Glutamatergic neuron (in vitro differentiated cells): ENCODE data around the gene CRYGA. TPM values are rescaled to one million over a fixed set of nuclear protein-coding genes. Genes with fewer than 3 reads are reported as not detected.
A peak's percentile ranks its signal among the peaks of the same experiment; 100 is the strongest.

ENCODE experiments used
- DNase-seq: peaks from one replicate; pipeline ENCODE4 v3.0.0; 2022
- H3K27ac Mint-ChIP-seq: one replicate; pipeline ENCODE4 v1.8.0; 2020; ENCODE audit warnings: mild to moderate bottlenecking, mixed read lengths, inconsistent platforms; ENCODE audit not compliant: unreplicated experiment
- H3K27me3 Mint-ChIP-seq: one replicate; pipeline ENCODE4 v1.8.0; 2020; ENCODE audit warnings: mild to moderate bottlenecking, moderate library complexity, mixed read lengths, inconsistent platforms; ENCODE audit not compliant: unreplicated experiment
- H3K36me3 Mint-ChIP-seq: one replicate; pipeline ENCODE4 v1.8.0; 2020; ENCODE audit warnings: mild to moderate bottlenecking, mixed read lengths, inconsistent platforms; ENCODE audit not compliant: unreplicated experiment
- H3K4me1 Mint-ChIP-seq: one replicate; pipeline ENCODE4 v1.8.0; 2020; ENCODE audit warnings: mild to moderate bottlenecking, low read depth, mixed read lengths, inconsistent platforms; ENCODE audit not compliant: unreplicated experiment
- H3K4me3 Mint-ChIP-seq: one replicate; pipeline ENCODE4 v1.8.0; 2020; ENCODE audit warnings: mild to moderate bottlenecking, mixed read lengths, inconsistent platforms; ENCODE audit not compliant: unreplicated experiment
- H3K9me3 Mint-ChIP-seq: one replicate; pipeline ENCODE4 v1.8.0; 2020; ENCODE audit warnings: mild to moderate bottlenecking, moderate library complexity, mixed read lengths, inconsistent platforms; ENCODE audit not compliant: unreplicated experiment
- total RNA-seq: library from RNA; stranded (reverse); fragmentation: NEBNext Ultra II Directional; extraction: Animal tissue kit (Norgen Biotek cat#: 25700); gene quantifications from one replicate; pipeline ENCODE4 v1.2.1, GENCODE V29; 2021; ENCODE audit not compliant: unreplicated experiment
- TF ChIP-seq, protein P1 (sequence below): fragments of 200-600 bp; sonication (generic); IDR thresholded peaks from one replicate; pipeline ENCODE4 v1.5.0; 2021; ENCODE audit not compliant: partially characterized antibody, unreplicated experiment

Gene CRYGA
- total RNA-seq, 1 donor from 2014 or later: not detected

DNA sequence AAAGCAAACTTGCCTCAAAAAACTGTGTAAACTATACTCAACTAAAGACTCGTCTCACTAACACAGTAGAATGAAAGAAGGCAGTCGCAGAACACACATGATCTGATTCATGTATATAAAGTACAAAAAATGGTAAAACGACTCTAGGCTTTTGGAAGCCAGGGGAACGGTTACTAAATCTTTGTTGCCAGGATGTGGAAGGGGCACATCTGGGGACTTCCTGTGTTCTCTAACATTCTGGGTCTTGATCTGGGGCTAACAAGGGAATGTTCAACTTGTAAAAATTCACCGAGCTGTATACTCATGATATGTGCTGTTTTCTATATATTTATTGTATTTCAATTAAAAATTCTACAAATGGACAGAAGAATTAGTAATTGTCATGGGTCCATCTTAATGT, 40.8 kb upstream of the CRYGA start:
- Mint-ChIP-seq H3K27me3 (no peaks in the 10 kb centered on the region), H3K4me3 (no peak overlapping the region), H3K36me3 (no peaks in the 10 kb centered on the region), H3K4me1 (no peaks in the 10 kb centered on the region), H3K9me3 (peaks cover 1% of the 10 kb centered on the region), H3K27ac (no peak overlapping the region)
- DNase-seq: no peak
- TF ChIP-seq, protein P1, sequence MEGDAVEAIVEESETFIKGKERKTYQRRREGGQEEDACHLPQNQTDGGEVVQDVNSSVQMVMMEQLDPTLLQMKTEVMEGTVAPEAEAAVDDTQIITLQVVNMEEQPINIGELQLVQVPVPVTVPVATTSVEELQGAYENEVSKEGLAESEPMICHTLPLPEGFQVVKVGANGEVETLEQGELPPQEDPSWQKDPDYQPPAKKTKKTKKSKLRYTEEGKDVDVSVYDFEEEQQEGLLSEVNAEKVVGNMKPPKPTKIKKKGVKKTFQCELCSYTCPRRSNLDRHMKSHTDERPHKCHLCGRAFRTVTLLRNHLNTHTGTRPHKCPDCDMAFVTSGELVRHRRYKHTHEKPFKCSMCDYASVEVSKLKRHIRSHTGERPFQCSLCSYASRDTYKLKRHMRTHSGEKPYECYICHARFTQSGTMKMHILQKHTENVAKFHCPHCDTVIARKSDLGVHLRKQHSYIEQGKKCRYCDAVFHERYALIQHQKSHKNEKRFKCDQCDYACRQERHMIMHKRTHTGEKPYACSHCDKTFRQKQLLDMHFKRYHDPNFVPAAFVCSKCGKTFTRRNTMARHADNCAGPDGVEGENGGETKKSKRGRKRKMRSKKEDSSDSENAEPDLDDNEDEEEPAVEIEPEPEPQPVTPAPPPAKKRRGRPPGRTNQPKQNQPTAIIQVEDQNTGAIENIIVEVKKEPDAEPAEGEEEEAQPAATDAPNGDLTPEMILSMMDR: no peak

DNA sequence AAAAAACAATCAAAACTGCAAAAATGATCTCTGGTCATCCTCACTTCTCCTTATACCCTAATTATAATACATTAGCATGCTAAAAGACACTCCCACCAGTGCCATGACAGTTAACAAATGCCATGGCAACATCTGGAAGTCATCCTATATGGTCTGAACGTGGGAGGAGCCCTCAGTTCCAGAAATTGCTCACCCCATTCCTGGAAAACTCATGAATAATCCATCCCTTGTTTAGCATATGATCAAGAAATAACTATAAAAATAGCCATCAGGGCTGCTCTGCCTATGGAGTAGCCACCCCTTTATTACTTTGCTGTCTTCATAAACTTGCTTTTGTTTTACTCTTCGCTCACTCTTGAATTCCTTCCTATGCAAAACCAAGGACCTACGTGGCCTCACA, 32.1 kb upstream of the CRYGA start:
- DNase-seq: no peak
- H3K4me1 Mint-ChIP-seq: peaks cover 4% of the 10 kb centered on the region
- H3K4me3 Mint-ChIP-seq: no peak overlapping the region
- TF ChIP-seq, protein P1: no peak
- H3K27me3 Mint-ChIP-seq: no peaks in the 10 kb centered on the region
- no peak overlapping the region for H3K27ac Mint-ChIP-seq
- H3K9me3 Mint-ChIP-seq: peaks cover 1% of the 10 kb centered on the region
- H3K36me3 Mint-ChIP-seq: no peaks in the 10 kb centered on the region

DNA sequence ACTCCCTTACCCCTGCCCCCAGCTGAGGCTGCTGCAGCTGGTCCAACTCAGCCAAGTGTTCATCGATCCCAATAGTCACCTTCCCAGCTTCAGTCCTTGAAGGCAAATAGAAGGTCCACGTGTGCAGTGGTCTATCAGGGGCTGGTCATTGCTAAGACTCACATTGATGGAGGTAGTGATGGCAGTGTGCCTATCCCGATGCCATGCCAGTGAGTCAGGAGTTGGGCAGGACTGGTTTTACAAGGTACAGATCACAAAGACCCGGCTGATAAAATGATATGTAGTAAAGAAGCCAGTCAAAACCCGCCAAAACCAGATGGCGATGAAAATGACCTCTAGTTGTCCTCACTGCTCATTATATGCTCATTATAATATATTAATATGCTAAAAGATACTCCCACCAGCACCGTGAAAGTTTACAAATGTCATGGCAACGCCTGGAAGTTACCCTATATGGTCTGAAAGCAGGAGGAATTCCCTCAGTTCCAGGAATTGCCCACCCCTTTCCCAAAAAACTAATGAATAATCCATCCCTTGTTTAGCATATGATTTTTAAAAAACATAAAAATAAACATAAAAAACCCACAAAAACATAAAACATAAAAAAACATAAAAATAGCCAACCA, 29.3 kb upstream of the CRYGA start:
- TF ChIP-seq, protein P1: no peak
- Mint-ChIP-seq H3K27ac (no peak overlapping the region), H3K9me3 (peaks cover 4% of the 10 kb centered on the region), H3K4me3 (no peak overlapping the region), H3K36me3 (no peaks in the 10 kb centered on the region), H3K27me3 (no peaks in the 10 kb centered on the region), H3K4me1 (peaks cover 16% of the 10 kb centered on the region)
- no peak for DNase-seq

DNA sequence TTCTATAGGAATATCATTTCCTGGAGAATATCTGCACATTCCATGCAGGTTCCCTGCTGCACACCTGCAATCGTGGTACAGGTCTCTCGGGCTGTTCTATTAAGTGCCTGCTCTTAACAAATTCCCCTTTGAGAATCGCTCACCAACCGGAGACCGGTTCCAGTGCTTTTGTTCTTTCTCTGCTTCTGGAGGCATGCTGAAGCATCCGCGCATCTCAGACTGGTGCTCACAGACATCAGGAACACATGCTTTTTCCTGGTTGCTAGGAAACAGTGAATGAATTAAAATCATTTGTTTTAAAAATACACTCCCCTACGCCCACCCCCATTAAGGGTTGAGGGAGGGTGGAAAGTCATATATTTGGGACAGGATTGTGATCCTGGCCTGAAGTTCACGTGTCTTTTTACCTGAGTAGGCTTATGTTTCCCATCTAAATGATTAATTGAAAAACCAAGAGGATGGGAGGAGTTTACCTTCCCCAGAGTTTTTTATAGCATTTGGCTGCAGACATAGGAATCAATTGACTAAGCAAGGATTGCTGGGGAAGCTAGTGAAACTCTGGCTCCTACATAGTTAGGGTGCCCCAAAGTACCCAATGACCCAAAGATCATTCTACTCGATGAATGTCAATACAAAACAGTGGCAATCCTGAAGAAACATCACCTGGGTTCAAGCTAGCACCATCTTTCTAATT, 26.6 kb upstream of the CRYGA start, which contains the start of gene C2orf80:
TSS of gene C2orf80 (minus strand) at position 221 of the 694 bp plus-strand sequence. CDS start 3,044 bp downstream, outside the sequence.
- peaks cover 16% of the 10 kb centered on the region for H3K4me1 Mint-ChIP-seq
- no peaks in the 10 kb centered on the region for H3K27me3 Mint-ChIP-seq

More for the DNA sequence above, 26.6 kb upstream of the CRYGA start, which contains the start of gene C2orf80:
- peak within 1 kb of the TSS; percentile 38 for H3K27ac Mint-ChIP-seq
- peaks cover 4% of the 10 kb centered on the region for H3K9me3 Mint-ChIP-seq
- DNase-seq: peak; percentile 24
- H3K4me3 Mint-ChIP-seq: no peak within 1 kb of the TSS
- H3K36me3 Mint-ChIP-seq: no peaks in the 10 kb centered on the region
- TF ChIP-seq, protein P1: no peak
